ENCODE data around the gene IL1RAPL2. TPM values are rescaled to one million over a fixed set of nuclear protein-coding genes. Genes with fewer than 3 reads are reported as not detected.

Gene IL1RAPL2
- total and polyA plus RNA-seq, 2 of the 8 experiments (the other 6 are each of a cell fraction or from before 2014, with no cell fraction given) = 0.20 to 1.3 TPM

DNA sequence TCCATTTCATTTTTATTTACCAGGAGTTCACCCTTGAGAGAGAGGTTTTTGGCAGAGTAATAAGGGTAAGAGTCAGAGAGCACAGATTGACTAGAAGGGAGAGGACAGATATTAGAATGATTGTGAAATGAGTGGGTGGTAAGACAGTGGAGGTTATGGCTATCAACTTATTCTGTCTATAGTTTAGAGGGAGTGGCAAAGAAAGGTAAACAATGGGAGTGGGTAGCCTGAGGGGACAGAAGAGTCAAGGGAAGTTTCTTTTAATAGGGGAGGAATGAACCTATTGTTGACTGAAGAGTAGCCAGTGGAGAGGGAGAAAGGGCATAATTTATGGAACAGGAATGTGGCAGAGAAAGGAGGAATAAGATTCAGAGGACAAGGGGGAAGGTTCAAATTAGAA is 1069.8 kb downstream of the IL1RAPL2 start:
- Histone ChIP-seq H2BK15ac (ENCODE audit: low read length) (no peak overlapping the region), H3K9ac (replicated peaks in 1 of 4; ENCODE audit: extremely low read depth in 1 of 4, low read depth in 3 of 4, low read length in 3 of 4) (no peak overlapping the region), H3K56ac (replicated peaks; ENCODE audit: insufficient read length, low read depth, low read length) (no peak overlapping the region), H4K20me1 (replicated peaks in 1 of 2; ENCODE audit: control insufficient read depth in 1 of 2, insufficient read depth in 2 of 2, low read length in 2 of 2) (no peaks in the 10 kb centered on the region), H3K18ac (ENCODE audit: extremely low read depth, low read length) (no peak overlapping the region), H4K5ac (ENCODE audit: insufficient read length, low read depth, low read length) (no peak overlapping the region), H3K4me3 (ENCODE audit: extremely low read depth in 1 of 4, insufficient read depth in 2 of 4, low read depth in 3 of 4, low read length in 4 of 4) (no peak overlapping the region), H2BK12ac (ENCODE audit: low read depth, low read length) (no peak overlapping the region), H4K8ac (ENCODE audit: extremely low read depth, insufficient read depth, low read length) (no peak overlapping the region), H4K91ac (replicated peaks; ENCODE audit: insufficient read length, low read length) (no peak overlapping the region), H3K4ac (replicated peaks; ENCODE audit: insufficient read length, low read depth, low read length) (no peak overlapping the region), H3K36me3 (ENCODE audit: control insufficient read depth in 2 of 4, insufficient read depth in 4 of 4, low read length in 3 of 4) (no peaks in the 10 kb centered on the region), H2BK120ac (replicated peaks; ENCODE audit: low read depth, low read length) (no peak overlapping the region), H3K4me2 (ENCODE audit: insufficient read depth in 1 of 2, low read depth in 2 of 2, low read length in 2 of 2) (no peak overlapping the region; a peak in 1 of 4 replicates), H3K27me3 (replicated peaks in 1 of 4; ENCODE audit: control insufficient read depth in 3 of 4, extremely low read depth in 1 of 4, insufficient read depth in 3 of 4, low read length in 3 of 4) (no peaks in the 10 kb centered on the region), H3K23ac (ENCODE audit: insufficient read length) (no peak overlapping the region), H3K23me2 (ENCODE audit: low read depth, low read length) (no peaks in the 10 kb centered on the region), H3K14ac (ENCODE audit: insufficient read length) (no peak overlapping the region), H2AK5ac (ENCODE audit: low read depth, low read length) (no peak overlapping the region), H2BK20ac (ENCODE audit: low read length) (no peak overlapping the region), H2AFZ (ENCODE audit: low read length) (no peak overlapping the region), H3K27ac (ENCODE audit: low read depth, low read length) (no peak overlapping the region), H3K79me1 (ENCODE audit: low read depth, low read length) (no peaks in the 10 kb centered on the region), H3K9me3 (ENCODE audit: insufficient read depth in 2 of 2, low read depth in 1 of 2, low read length in 1 of 2) (no peaks in the 10 kb centered on the region), H3K79me2 (ENCODE audit: control insufficient read depth in 1 of 2, insufficient read depth in 2 of 2, low read length in 2 of 2) (no peaks in the 10 kb centered on the region), H2BK5ac (ENCODE audit: low read depth, low read length) (no peak overlapping the region), H3K4me1 (replicated peaks in 1 of 4; ENCODE audit: control insufficient read depth in 3 of 4, insufficient read depth in 4 of 4, low read length in 3 of 4) (peaks cover 0 to 7% (median 3%) of the 10 kb centered on the region in 4 experiments; a peak in 2 of 7 replicates)
- ChIA-PET POLR2A (ENCODE audit: partially characterized antibody) (no interaction called here), CTCF (ENCODE audit: partially characterized antibody) (no interaction called here)
- TF ChIP-seq PHF8 (conservative IDR thresholded peaks at IDR 0.05; ENCODE audit: low read depth, low read length) (no peak), SRF (IDR thresholded peaks at IDR 0.05; ENCODE audit: low read depth, low read length) (no peak), TBP (IDR thresholded peaks at IDR 0.05; ENCODE audit: low read depth, low read length) (no peak), YY1 (IDR thresholded peaks at IDR 0.05; ENCODE audit: low read depth, low read length) (no peak), KDM5A (IDR thresholded peaks at IDR 0.05; ENCODE audit: low read length) (no peak), MAFK (IDR thresholded peaks at IDR 0.05; ENCODE audit: low read depth, low read length) (no peak)
- DNase-seq (ENCODE audit: low read depth in 1 of 2, low spot score in 2 of 2) (no peak), FAIRE-seq (no peak)

Data from H1 (cell line).